HepG2 (cell line): ENCODE measurements around the gene PRMT2. TPM values are rescaled to one million over a fixed set of nuclear protein-coding genes. Genes with fewer than 3 reads are reported as not detected.
A peak's percentile ranks its signal among the peaks of the same experiment; 100 is the strongest.

Experiments
- AGO1 ChIP-seq: fragments of 200-400 bp; formaldehyde crosslinking; IDR thresholded peaks from 2 replicates; pipeline ENCODE4 v1.6.1; 2017; ENCODE audit warnings: mild to moderate bottlenecking, low read depth, low read length, moderate library complexity; ENCODE audit not compliant: poor library complexity, severe bottlenecking
- ARNT2 ChIP-seq: sonication (generic); formaldehyde crosslinking; IDR thresholded peaks from 2 replicates; pipeline ENCODE4 v1.8.0; 2022; ENCODE audit warnings: mild to moderate bottlenecking, low read depth, missing genetic modification reagents, moderate library complexity
- HMGXB4 ChIP-seq, 2 experiments: sonication (generic) in 1 of 2; formaldehyde crosslinking in 1 of 2; IDR thresholded peaks; 2 replicates each; pipeline versions ENCODE4 v1.4.0 to v1.6.1; 2018 to 2020; ENCODE audit warnings: missing genetic modification reagents in 2 of 2, borderline replicate concordance in 1 of 2, low read depth in 1 of 2, mild to moderate bottlenecking in 1 of 2, missing biosample characterization in 1 of 2
- IRF1 ChIP-seq: sonication (generic); formaldehyde crosslinking; IDR thresholded peaks from 2 replicates; pipeline ENCODE4 v1.4.0; 2020; ENCODE audit warnings: low read depth, mild to moderate bottlenecking, missing genetic modification reagents
- JUND ChIP-seq: sonication (generic); formaldehyde crosslinking; IDR thresholded peaks from 2 replicates; pipeline ENCODE4 v1.8.0; 2022; ENCODE audit warnings: mild to moderate bottlenecking, missing genetic modification reagents
- KLF12 ChIP-seq: sonication (generic); formaldehyde crosslinking; IDR thresholded peaks from 2 replicates; pipeline ENCODE4 v1.4.0; 2020; ENCODE audit warnings: missing genetic modification reagents, borderline replicate concordance
- KLF15 ChIP-seq: sonication (generic); formaldehyde crosslinking; IDR thresholded peaks from 2 replicates; pipeline ENCODE4 v1.8.1; 2023; ENCODE audit warnings: borderline replicate concordance, mild to moderate bottlenecking, inconsistent platforms, missing genetic modification reagents, mixed read lengths
- LBX2 ChIP-seq: sonication (generic); formaldehyde crosslinking; IDR thresholded peaks from 2 replicates; pipeline ENCODE4 v1.5.0; 2020; ENCODE audit warnings: missing genetic modification reagents, mild to moderate bottlenecking, borderline replicate concordance
- MAZ ChIP-seq, 2 experiments: sonication (generic) in 1 of 2; formaldehyde crosslinking in 1 of 2; IDR thresholded peaks; 2 replicates each; pipeline versions ENCODE4 v1.5.0 to v1.6.1; 2012 to 2020; ENCODE audit warnings: low read depth in 2 of 2, mild to moderate bottlenecking in 2 of 2, borderline replicate concordance in 1 of 2, improper control_type of control experiment in 1 of 2, low read length in 1 of 2, missing genetic modification reagents in 1 of 2, moderate library complexity in 1 of 2
- NR2F1 ChIP-seq, 2 experiments: fragments of 450-650 bp in 1 of 2; formaldehyde crosslinking in 1 of 2; IDR thresholded peaks; 2 replicates each; pipeline versions ENCODE4 v1.5.0 to v1.6.1; 2016 to 2020; ENCODE audit warnings: mild to moderate bottlenecking in 1 of 2, missing compliant biosample characterization in 1 of 2, missing genetic modification reagents in 1 of 2, moderate library complexity in 1 of 2
- PAWR ChIP-seq: sonication (generic); formaldehyde crosslinking; IDR thresholded peaks from 2 replicates; pipeline ENCODE4 v1.4.0; 2020; ENCODE audit warnings: missing genetic modification reagents, mild to moderate bottlenecking, borderline replicate concordance
- PHF8 ChIP-seq: sonication (generic); formaldehyde crosslinking; IDR thresholded peaks from 2 replicates; pipeline ENCODE4 v1.5.0; 2020; ENCODE audit warnings: missing genetic modification reagents
- POLR2G ChIP-seq: fragments of 200-400 bp; formaldehyde crosslinking; IDR thresholded peaks from 2 replicates; pipeline ENCODE4 v1.6.1; 2018; ENCODE audit warnings: mild to moderate bottlenecking, low read depth, low read length, moderate library complexity
- SNAPC5 ChIP-seq: sonication (generic); formaldehyde crosslinking; IDR thresholded peaks from 2 replicates; pipeline ENCODE4 v1.8.1; 2023; ENCODE audit warnings: mild to moderate bottlenecking, missing genetic modification reagents, borderline replicate concordance
- ZBTB20 ChIP-seq: sonication (generic); formaldehyde crosslinking; IDR thresholded peaks from 2 replicates; pipeline ENCODE4 v1.8.1; 2023; ENCODE audit warnings: missing genetic modification reagents, low read depth, mild to moderate bottlenecking, borderline replicate concordance
- ZFP62 ChIP-seq: sonication (generic); formaldehyde crosslinking; IDR thresholded peaks from 2 replicates; pipeline ENCODE4 v1.4.0; 2020; ENCODE audit warnings: missing genetic modification reagents
- ZNF607 ChIP-seq: sonication (generic); formaldehyde crosslinking; IDR thresholded peaks from 2 replicates; pipeline ENCODE4 v1.5.1; 2020; ENCODE audit warnings: missing genetic modification reagents, mild to moderate bottlenecking, borderline replicate concordance
- ZNF75D ChIP-seq: sonication (generic); formaldehyde crosslinking; IDR thresholded peaks from 2 replicates; pipeline ENCODE4 v1.8.1; 2023; ENCODE audit warnings: missing genetic modification reagents, mild to moderate bottlenecking, borderline replicate concordance
- polyA plus RNA-seq, 8 experiments: library from polyadenylated mRNA; depleted of rRNA in 3 of 8; stranded (reverse) in 7 of 8; unstranded in 1 of 8; fragments of >200 nt; fragmentation: Illumina TruSeq in 4 of 8; extraction: Trizol in 4 of 8; gene quantifications; 2 replicates each; pipeline versions ENCODE4 v1.2.1 to v1.2.3, GENCODE V29; 2011 to 2016; ENCODE audit warnings: low read depth in 4 of 8, missing spikeins in 1 of 8, mixed read lengths in 1 of 8; ENCODE audit not compliant: insufficient read depth in 1 of 8
- total RNA-seq, 5 experiments: library from RNA; depleted of rRNA; stranded (reverse); fragments of >200 nt; fragmentation: Illumina TruSeq; extraction: Trizol; gene quantifications; 2 replicates each; pipeline ENCODE4 v1.2.3, GENCODE V29; 2016; ENCODE audit warnings: low read depth in 1 of 5
- TF ChIP-seq, protein P1 (sequence below), 2 experiments: IDR thresholded peaks; 2 replicates each; pipeline ENCODE4 v1.6.1; 2011 to 2012; ENCODE audit warnings: low read length in 2 of 2, borderline replicate concordance in 1 of 2, low read depth in 1 of 2, mild to moderate bottlenecking in 1 of 2, moderate library complexity in 1 of 2

Gene PRMT2
- total and polyA plus RNA-seq, 2 of the 13 experiments (the other 11 are each of a cell fraction or from before 2014, with no cell fraction given) = 54.4 to 78.8 TPM

DNA sequence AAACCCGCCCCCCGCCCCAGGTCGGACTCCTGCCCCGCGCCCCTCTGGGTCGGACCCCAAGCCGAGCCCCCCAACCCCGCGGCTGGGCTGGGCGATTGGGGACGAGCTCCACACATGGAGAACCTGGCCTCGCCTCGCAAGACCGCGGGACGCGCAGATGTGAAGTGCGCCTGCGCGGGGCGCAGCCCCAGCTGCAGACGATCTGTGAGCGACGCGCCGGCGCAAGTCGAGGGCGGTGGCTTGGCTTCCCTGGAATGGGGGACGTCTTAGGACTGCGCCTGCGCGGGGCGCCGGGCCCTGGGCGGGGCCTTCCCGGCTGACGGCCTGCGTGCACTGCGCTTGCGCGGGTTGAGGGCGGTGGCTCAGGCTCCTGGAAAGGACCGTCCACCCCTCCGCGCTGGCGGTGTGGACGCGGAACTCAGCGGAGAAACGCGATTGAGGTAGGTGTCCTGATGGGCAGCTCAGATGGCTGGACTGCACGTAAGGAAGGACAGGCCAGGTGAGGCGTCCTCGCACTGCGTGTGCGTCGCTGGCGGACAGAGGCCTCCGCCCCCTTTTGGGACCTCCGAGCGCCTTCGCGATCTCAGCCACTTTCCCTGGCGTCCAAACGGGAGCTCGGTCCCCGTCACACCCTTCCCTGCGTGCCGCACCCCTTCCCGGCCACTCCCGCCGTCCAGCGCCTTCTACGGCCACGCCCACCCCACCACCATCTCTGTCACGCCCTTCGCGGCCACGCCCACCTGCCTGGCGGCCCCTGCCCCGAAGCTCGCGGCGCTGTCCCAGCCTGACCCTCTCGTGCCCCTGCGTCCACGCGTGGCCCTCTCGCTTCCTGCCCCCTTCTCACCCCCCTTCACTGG, at the start of gene PRMT2 (continued):
- TF ChIP-seq PAWR (CRISPR knock-in tag) (peak; percentile 94), ARNT2 (CRISPR knock-in tag) (peak; percentile 29; the same call in 1 of the 2 replicates), AGO1 (no peak), ZFP62 (CRISPR knock-in tag) (no peak), ZNF75D (CRISPR knock-in tag) (no peak), KLF15 (CRISPR knock-in tag) (peak; percentile 78), KLF12 (CRISPR knock-in tag) (no peak; the same call in 1 of the 2 replicates), SNAPC5 (CRISPR knock-in tag) (0 out of 2 replicates have a peak, but pooled peaks have one; percentile 30), ZNF607 (CRISPR knock-in tag) (peak; percentile 85; the same call in 1 of the 2 replicates), LBX2 (CRISPR knock-in tag) (peak; percentile 88), HMGXB4 (CRISPR knock-in tag; IDR thresholded peaks at IDR 0.05; ENCODE audit: borderline replicate concordance in 1 of 2, low read depth in 1 of 2) (peak; percentile 74 to 84; a peak in 3 of 4 replicates), PHF8 (peak; percentile 93), NR2F1 (CRISPR knock-in tag; IDR thresholded peaks at IDR 0.05) (no peak), IRF1 (CRISPR knock-in tag) (no peak), MAZ (IDR thresholded peaks at IDR 0.05; ENCODE audit: borderline replicate concordance, low read depth, low read length) (no peak; the same call in 1 of the 2 replicates), MAZ (CRISPR knock-in tag; IDR thresholded peaks at IDR 0.05; ENCODE audit: low read depth) (peak; percentile 91), POLR2G (peak; percentile 91), JUND (CRISPR knock-in tag) (no peak; the same call in 1 of the 2 replicates), ZBTB20 (peak; percentile 67; the same call in 1 of the 2 replicates)
- TF ChIP-seq, protein P1, sequence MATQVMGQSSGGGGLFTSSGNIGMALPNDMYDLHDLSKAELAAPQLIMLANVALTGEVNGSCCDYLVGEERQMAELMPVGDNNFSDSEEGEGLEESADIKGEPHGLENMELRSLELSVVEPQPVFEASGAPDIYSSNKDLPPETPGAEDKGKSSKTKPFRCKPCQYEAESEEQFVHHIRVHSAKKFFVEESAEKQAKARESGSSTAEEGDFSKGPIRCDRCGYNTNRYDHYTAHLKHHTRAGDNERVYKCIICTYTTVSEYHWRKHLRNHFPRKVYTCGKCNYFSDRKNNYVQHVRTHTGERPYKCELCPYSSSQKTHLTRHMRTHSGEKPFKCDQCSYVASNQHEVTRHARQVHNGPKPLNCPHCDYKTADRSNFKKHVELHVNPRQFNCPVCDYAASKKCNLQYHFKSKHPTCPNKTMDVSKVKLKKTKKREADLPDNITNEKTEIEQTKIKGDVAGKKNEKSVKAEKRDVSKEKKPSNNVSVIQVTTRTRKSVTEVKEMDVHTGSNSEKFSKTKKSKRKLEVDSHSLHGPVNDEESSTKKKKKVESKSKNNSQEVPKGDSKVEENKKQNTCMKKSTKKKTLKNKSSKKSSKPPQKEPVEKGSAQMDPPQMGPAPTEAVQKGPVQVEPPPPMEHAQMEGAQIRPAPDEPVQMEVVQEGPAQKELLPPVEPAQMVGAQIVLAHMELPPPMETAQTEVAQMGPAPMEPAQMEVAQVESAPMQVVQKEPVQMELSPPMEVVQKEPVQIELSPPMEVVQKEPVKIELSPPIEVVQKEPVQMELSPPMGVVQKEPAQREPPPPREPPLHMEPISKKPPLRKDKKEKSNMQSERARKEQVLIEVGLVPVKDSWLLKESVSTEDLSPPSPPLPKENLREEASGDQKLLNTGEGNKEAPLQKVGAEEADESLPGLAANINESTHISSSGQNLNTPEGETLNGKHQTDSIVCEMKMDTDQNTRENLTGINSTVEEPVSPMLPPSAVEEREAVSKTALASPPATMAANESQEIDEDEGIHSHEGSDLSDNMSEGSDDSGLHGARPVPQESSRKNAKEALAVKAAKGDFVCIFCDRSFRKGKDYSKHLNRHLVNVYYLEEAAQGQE (IDR thresholded peaks at IDR 0.05; ENCODE audit: borderline replicate concordance in 1 of 2, low read depth in 1 of 2, low read length in 2 of 2) = peak in 1 of 2 experiments; percentile 34; a peak in 1 of 4 replicates
